CD4-positive, CD25-positive, alpha-beta regulatory T cell (primary cell): ENCODE data around the gene ATP5MC2. TPM values are rescaled to one million over a fixed set of nuclear protein-coding genes. Genes with fewer than 3 reads are reported as not detected.
A peak's percentile ranks its signal among the peaks of the same experiment; 100 is the strongest.

Experiments
- ATAC-seq, 2 donors: fragments of 150-1000 bp; cut with Tn5 transposase; one replicate each; pipeline ENCODE4 v1.10.0; 2021; ENCODE audit warnings: low read depth in 2 of 2, moderate number of reproducible peaks in 2 of 2, moderate library complexity in 1 of 2
- DNase-seq, 3 donors: peaks; one replicate each; pipeline versions ENCODE4 v3.0.0 to v3.0.0-alpha.2; 2012 to 2022; ENCODE audit warnings: mixed read lengths in 1 of 3
- H3K27ac ChIP-seq: one replicate; pipeline ENCODE4 v1.7.0; 2013; ENCODE audit warnings: mild to moderate bottlenecking, low read length; ENCODE audit not compliant: insufficient read depth, poor library complexity, severe bottlenecking
- H3K27me3 ChIP-seq: one replicate; pipeline ENCODE4 v1.7.0; 2013; ENCODE audit warnings: low read length; ENCODE audit not compliant: control insufficient read depth, insufficient read depth
- H3K36me3 ChIP-seq: one replicate; pipeline ENCODE4 v1.7.0; 2013; ENCODE audit warnings: mild to moderate bottlenecking, low read length, moderate library complexity; ENCODE audit not compliant: control insufficient read depth, insufficient read depth
- H3K4me1 ChIP-seq: 2 replicates; pipeline ENCODE4 v1.7.0; 2013; ENCODE audit warnings: mild to moderate bottlenecking, low read length; ENCODE audit not compliant: insufficient read depth, control insufficient read depth, poor library complexity, severe bottlenecking
- H3K4me3 ChIP-seq: one replicate; pipeline ENCODE4 v1.7.0; 2013; ENCODE audit warnings: low read depth, mild to moderate bottlenecking, low read length, moderate library complexity
- H3K9me3 ChIP-seq, 2 experiments: 1 replicate in 1 of 2; 2 replicates in 1 of 2; pipeline ENCODE4 v1.7.0; 2013; ENCODE audit warnings: low read length in 2 of 2, mild to moderate bottlenecking in 1 of 2, moderate library complexity in 1 of 2; ENCODE audit not compliant: control insufficient read depth in 2 of 2
- H3K27ac Mint-ChIP-seq, 3 donors: one replicate each; pipeline ENCODE4 v1.8.0; 2020 to 2022; ENCODE audit warnings: mild to moderate bottlenecking in 3 of 3, mixed read lengths in 3 of 3, moderate library complexity in 2 of 3
- H3K27me3 Mint-ChIP-seq: one replicate; pipeline ENCODE4 v1.8.0; 2022; ENCODE audit warnings: mild to moderate bottlenecking, mixed read lengths
- H3K36me3 Mint-ChIP-seq: one replicate; pipeline ENCODE4 v1.8.0; 2020; ENCODE audit warnings: mixed read lengths
- H3K4me1 Mint-ChIP-seq, 4 donors: one replicate each; pipeline ENCODE4 v1.8.0; 2020 to 2022; ENCODE audit warnings: mixed read lengths in 4 of 4, mild to moderate bottlenecking in 1 of 4
- H3K4me3 Mint-ChIP-seq, 4 donors: one replicate each; pipeline ENCODE4 v1.8.0; 2020 to 2022; ENCODE audit warnings: mild to moderate bottlenecking in 4 of 4, mixed read lengths in 4 of 4, moderate library complexity in 3 of 4
- H3K9me3 Mint-ChIP-seq, 7 donors: one replicate each; pipeline ENCODE4 v1.8.0; 2020 to 2022; ENCODE audit warnings: mixed read lengths in 7 of 7, mild to moderate bottlenecking in 3 of 7, moderate library complexity in 2 of 7
- polyA plus RNA-seq, 4 donors: library from polyadenylated mRNA; unstranded; fragments of 300-500 nt; fragmentation: Illumina TruSeq; gene quantifications; one replicate each; pipeline ENCODE4 v1.2.3, GENCODE V29; 2021
- total RNA-seq: library from RNA; stranded (reverse); gene quantifications from one replicate; pipeline ENCODE4 v1.2.3, GENCODE V29; 2022

Gene ATP5MC2
- total and polyA plus RNA-seq, 5 donors from 2014 or later, result 228 to 700 (median 644) TPM

GRCh38 chr12:53625946-53626701 is 49.8 kb downstream of the ATP5MC2 start, which contains the start of gene ATF7:
Gene ATF7, minus strand, starts transcription at chr12:53626382. Its CDS starts 25,382 bp downstream, at chr12:53601000.
- H3K27ac ChIP-seq, result peak within 1 kb of the TSS; percentile 83
- Mint-ChIP-seq H3K4me1 (peaks cover 8 to 57% (median 40%) of the 10 kb centered on the region in 4 donors), H3K27ac (peak within 1 kb of the TSS; percentile 96 to 97 (median 97)), H3K27me3 (peaks cover 4% of the 10 kb centered on the region), H3K4me3 (peak within 1 kb of the TSS; percentile 92 to 100 (median 98)), H3K9me3 (no peaks in the 10 kb centered on the region), H3K36me3 (peaks cover 2% of the 10 kb centered on the region)
- H3K9me3 ChIP-seq, result no peaks in the 10 kb centered on the region
- peaks cover 37% of the 10 kb centered on the region for H3K4me1 ChIP-seq
- peak within 1 kb of the TSS; percentile 98 for H3K4me3 ChIP-seq
- H3K27me3 ChIP-seq, result no peaks in the 10 kb centered on the region
- no peaks in the 10 kb centered on the region for H3K36me3 ChIP-seq
- ATAC-seq (peak; percentile 96 to 98), DNase-seq (peak; percentile 97 to 99 (median 98))

DNA sequence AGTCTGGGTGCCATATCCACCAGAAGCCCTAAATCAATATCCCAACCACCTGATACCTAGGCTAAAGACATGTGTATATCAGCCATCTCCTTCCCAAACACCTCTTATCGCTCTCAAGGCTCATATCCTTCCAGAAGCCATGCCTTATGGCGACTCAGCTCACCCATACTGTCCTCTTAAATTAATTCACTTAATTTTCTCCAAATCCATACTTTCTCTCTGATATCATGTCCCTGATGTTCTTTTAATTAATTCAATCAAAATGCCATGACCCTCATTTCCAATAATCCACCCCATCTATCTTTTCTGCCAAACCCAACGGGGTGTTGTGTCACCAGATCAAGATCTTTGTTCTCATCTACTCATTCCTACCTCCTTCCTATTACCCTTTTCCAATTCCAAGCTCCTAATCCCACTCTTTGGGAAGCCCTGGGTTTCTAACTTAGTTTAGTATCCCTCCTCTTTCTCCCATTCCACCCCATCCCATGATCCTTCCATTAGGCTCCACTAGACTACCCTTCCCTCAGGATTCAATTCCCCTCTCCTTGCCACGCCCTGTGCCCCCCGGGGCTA is 50.4 kb downstream of the ATP5MC2 start:
- no peak for DNase-seq
- peak overlapping the region; percentile 83 for H3K27ac ChIP-seq
- H3K9me3 Mint-ChIP-seq, result no peaks in the 10 kb centered on the region
- peak overlapping the region; percentile 98 for H3K4me3 ChIP-seq
- no peaks in the 10 kb centered on the region for H3K27me3 ChIP-seq
- ATAC-seq, result no peak
- H3K4me1 Mint-ChIP-seq, result peaks cover 8 to 61% (median 44%) of the 10 kb centered on the region in 4 donors
- H3K27ac Mint-ChIP-seq, result peak overlapping the region; percentile 96 to 97 (median 97)
- H3K27me3 Mint-ChIP-seq, result peaks cover 4% of the 10 kb centered on the region
- H3K9me3 ChIP-seq, result no peaks in the 10 kb centered on the region
- H3K36me3 Mint-ChIP-seq, result peaks cover 6% of the 10 kb centered on the region
- peak overlapping the region; percentile 92 to 100 (median 98) for H3K4me3 Mint-ChIP-seq
- H3K4me1 ChIP-seq, result peaks cover 37% of the 10 kb centered on the region
- H3K36me3 ChIP-seq, result no peaks in the 10 kb centered on the region

DNA sequence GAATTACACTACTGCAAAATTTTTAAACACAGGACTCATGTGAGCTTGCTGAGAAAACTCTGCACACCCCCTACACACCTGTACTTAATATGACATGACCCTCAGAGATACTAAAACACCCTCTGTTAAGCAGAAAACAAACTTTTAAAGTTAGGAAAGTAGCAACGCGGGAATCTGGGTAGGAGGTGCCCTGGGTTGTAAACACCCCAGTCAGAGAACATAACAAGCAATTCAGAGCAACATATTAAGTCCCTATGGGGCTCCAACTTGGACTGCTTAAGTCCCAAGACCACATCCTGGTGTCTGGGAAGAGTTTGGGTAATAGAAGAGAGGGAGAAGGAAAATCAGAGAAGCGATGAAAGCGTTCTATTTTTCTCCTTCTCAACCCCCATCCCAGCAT is 50.9 kb downstream of the ATP5MC2 start:
- Histone ChIP-seq H3K4me1 (peaks cover 37% of the 10 kb centered on the region), H3K9me3 (no peaks in the 10 kb centered on the region), H3K4me3 (peak overlapping the region; percentile 98), H3K36me3 (no peaks in the 10 kb centered on the region), H3K27ac (peak overlapping the region; percentile 18), H3K27me3 (no peaks in the 10 kb centered on the region)
- Mint-ChIP-seq H3K27me3 (peaks cover 4% of the 10 kb centered on the region), H3K36me3 (peaks cover 6% of the 10 kb centered on the region), H3K4me1 (peaks cover 8 to 61% (median 45%) of the 10 kb centered on the region in 4 donors), H3K27ac (peak overlapping the region; percentile 96 to 97 (median 97)), H3K4me3 (peak overlapping the region; percentile 92 to 100 (median 98)), H3K9me3 (no peaks in the 10 kb centered on the region)
- DNase-seq (no peak), ATAC-seq (no peak)

GRCh38 chr12:53624458-53624857 is 51.4 kb downstream of the ATP5MC2 start:
- H3K9me3 ChIP-seq, result no peaks in the 10 kb centered on the region
- no peak for DNase-seq
- Mint-ChIP-seq H3K4me3 (peak overlapping the region; percentile 92 to 100 (median 98)), H3K9me3 (no peaks in the 10 kb centered on the region), H3K27me3 (peaks cover 4% of the 10 kb centered on the region), H3K36me3 (peaks cover 6% of the 10 kb centered on the region), H3K4me1 (peaks cover 8 to 64% (median 46%) of the 10 kb centered on the region in 4 donors), H3K27ac (peak overlapping the region; percentile 62 to 97 (median 96))
- ATAC-seq, result no peak
- H3K4me3 ChIP-seq, result peak overlapping the region; percentile 98
- H3K4me1 ChIP-seq, result peaks cover 37% of the 10 kb centered on the region
- no peaks in the 10 kb centered on the region for H3K36me3 ChIP-seq
- H3K27me3 ChIP-seq, result no peaks in the 10 kb centered on the region
- H3K27ac ChIP-seq, result peak overlapping the region; percentile 45

- H3K4me3 Mint-ChIP-seq, result peak overlapping the region; percentile 88 to 99 (median 95)
- H3K4me1 ChIP-seq, result peaks cover 40% of the 10 kb centered on the region
- H3K9me3 ChIP-seq, result no peaks in the 10 kb centered on the region
- peak overlapping the region; percentile 45 for H3K27ac ChIP-seq
- peaks cover 6% of the 10 kb centered on the region for H3K36me3 Mint-ChIP-seq
- H3K4me3 ChIP-seq, result peak overlapping the region; percentile 98
- peaks cover 4% of the 10 kb centered on the region for H3K27me3 Mint-ChIP-seq
- no peaks in the 10 kb centered on the region for H3K36me3 ChIP-seq
- peaks cover 8 to 69% (median 49%) of the 10 kb centered on the region in 4 donors for H3K4me1 Mint-ChIP-seq
- no peaks in the 10 kb centered on the region for H3K27me3 ChIP-seq
- ATAC-seq (no peak), DNase-seq (no peak)
- H3K27ac Mint-ChIP-seq, result peak overlapping the region; percentile 62 to 97 (median 96)
- H3K9me3 Mint-ChIP-seq, result no peaks in the 10 kb centered on the region
Measured at GRCh38 chr12:53623548-53624385, 52.1 kb downstream of the ATP5MC2 start.

- Histone ChIP-seq H3K27ac (no peak overlapping the region), H3K27me3 (no peaks in the 10 kb centered on the region), H3K9me3 (no peaks in the 10 kb centered on the region), H3K36me3 (no peaks in the 10 kb centered on the region), H3K4me3 (peak overlapping the region; percentile 98), H3K4me1 (peaks cover 50% of the 10 kb centered on the region)
- peak overlapping the region in 2 of 4 donors; percentile 83 to 92 for H3K4me3 Mint-ChIP-seq
- H3K4me1 Mint-ChIP-seq, result peaks cover 16 to 79% (median 58%) of the 10 kb centered on the region in 4 donors
- DNase-seq, result no peak
- H3K9me3 Mint-ChIP-seq, result no peaks in the 10 kb centered on the region
- no peak overlapping the region for H3K27ac Mint-ChIP-seq
- peaks cover 4% of the 10 kb centered on the region for H3K27me3 Mint-ChIP-seq
- no peak for ATAC-seq
- H3K36me3 Mint-ChIP-seq, result peaks cover 14% of the 10 kb centered on the region
Measured at GRCh38 chr12:53622724-53623123, 53.2 kb downstream of the ATP5MC2 start.

GRCh38 chr12:53618275-53618674 is 57.6 kb downstream of the ATP5MC2 start:
- Histone ChIP-seq H3K4me3 (peak overlapping the region; percentile 88), H3K4me1 (peaks cover 21% of the 10 kb centered on the region), H3K9me3 (no peaks in the 10 kb centered on the region), H3K27ac (peak overlapping the region; percentile 64), H3K27me3 (no peaks in the 10 kb centered on the region), H3K36me3 (peaks cover 7% of the 10 kb centered on the region)
- ATAC-seq (no peak), DNase-seq (peak in 1 of 3 donors; percentile 38)
- Mint-ChIP-seq H3K4me3 (peak overlapping the region; percentile 29 to 85 (median 78)), H3K9me3 (no peaks in the 10 kb centered on the region), H3K27me3 (no peaks in the 10 kb centered on the region), H3K4me1 (peaks cover 12 to 49% (median 33%) of the 10 kb centered on the region in 4 donors), H3K36me3 (peaks cover 23% of the 10 kb centered on the region), H3K27ac (peak overlapping the region; percentile 85 to 91 (median 88))
